Cerebellar nuclear complex (tissue), 1 donor: ENCODE data around the gene WFDC2.

ENCODE experiments used
- DNase-seq, 2 experiments: peaks; one replicate each; lab custom pipeline; 2025; lab: John Stamatoyannopoulos, UW

WFDC2 gene

DNA sequence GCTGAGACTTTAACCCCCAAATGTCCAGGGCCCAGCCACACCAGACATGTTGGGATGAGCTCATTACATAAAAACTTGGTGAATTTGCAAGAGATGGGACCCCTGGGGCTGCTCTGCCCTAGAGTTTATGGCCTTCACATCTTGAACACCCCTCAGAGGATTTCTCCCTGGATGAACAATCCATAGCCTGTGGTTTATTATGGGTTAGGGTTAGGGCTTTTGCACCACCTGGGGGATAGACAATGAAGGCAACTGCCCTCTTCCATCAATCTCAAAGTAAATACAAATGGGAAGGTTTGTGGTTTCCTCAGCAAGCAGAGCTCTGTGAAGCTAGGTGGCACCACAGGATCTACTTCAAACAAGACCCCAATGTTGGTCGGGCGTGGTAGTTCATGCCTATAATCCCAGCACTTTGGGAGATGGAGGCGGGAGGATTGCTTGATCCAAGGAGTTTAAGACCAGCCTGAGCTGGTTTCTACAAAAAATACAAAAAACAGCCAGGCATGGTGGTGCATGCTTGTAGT is 28.5 kb downstream of the WFDC2 start:
- no peak for DNase-seq

DNA sequence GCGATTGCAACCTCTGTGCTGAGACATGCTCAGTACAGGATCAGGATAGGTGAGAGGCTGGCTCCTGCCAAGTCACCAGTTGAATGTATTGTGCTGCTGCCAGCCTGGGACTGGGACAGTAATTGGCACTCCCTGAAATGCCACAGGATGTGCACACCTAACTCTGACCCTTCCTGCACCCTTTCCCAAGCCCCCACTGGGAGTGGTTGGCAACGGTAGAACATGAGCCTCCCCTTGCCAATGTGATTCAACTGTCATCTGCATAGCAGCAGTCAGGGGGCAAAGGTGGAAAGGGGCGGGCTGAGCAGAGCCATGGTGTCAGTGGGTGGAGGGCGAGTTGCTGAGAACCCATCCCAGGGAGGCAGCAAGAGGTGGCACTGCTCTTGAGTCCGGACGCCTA is 30.5 kb downstream of the WFDC2 start:
- no peak for DNase-seq

DNA sequence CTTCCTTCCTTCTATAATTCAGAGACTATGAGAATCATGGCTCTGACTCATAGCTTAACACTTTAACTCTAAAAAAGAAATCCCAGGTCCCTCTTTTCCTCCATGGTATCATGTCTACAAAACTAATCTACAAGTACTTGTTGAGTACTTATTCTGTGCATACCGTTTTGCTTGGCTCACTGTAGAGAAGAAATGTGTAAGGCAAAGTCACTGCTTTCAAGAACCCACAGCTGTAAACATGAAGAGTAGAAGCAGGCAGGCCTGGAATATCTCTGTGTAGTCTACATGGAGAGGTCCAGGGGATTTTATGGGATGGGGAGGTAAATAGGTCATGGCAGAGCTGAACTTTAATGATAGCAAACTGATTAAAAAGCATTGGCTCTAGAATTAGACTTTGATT is 32.0 kb downstream of the WFDC2 start:
- no peak for DNase-seq

DNA sequence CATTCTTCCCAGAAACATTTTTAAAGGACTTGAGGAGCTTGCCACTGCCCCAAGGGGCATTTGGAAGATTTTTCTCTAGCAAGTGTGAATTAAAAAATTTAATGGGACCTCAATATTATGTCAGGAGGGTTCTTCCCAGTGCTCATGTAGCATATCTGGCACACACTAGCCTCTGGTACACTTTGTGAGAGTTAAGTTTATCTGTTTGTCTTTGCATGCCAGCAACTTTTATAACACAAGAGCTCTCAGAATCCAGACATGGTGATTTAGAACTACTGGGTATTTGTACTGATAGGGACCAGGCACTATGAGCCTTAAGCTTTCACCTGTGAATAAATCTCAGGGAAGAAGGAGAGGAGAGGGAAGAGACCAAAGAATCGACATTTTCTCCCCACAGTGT is 33.0 kb downstream of the WFDC2 start:
- DNase-seq, result no peak

DNA sequence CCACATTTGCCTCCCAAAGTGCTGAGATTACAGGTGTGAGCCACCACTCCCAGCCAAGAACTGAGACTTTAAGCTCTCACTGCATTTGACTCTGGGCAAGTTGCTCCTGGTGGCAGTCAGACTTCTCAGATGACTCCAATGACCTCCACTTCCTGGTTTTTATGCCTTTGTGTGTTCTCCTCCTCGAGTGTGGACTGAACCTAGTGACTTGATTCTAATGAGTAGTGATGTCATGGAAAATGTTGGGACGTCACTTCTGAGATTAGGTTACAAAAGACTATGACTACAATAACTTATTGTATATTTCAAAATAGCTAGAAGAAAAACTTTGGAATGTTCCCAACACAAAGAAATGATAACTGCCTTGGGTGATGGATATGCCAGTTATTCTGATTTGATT is 33.9 kb downstream of the WFDC2 start:
- no peak for DNase-seq

DNA sequence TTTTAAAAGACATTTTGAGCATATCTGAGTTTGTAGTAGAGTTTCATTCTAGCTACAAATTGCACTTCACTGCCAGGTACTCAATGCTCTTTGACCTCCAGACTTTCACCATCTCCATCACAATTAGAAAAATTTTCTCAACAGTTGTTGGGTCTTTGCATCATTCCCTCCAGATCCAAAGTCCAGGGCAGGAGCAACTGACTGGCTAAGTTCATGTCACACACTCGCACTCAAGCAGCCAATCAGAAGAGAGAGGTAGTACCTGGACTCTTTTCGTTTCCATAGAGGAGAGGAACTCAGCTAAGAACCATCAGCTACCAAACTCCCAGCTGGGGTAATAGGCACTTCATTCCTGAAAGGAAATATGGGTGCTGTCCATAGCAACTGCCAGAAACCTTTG is 36.8 kb downstream of the WFDC2 start:
- DNase-seq, result no peak

DNA sequence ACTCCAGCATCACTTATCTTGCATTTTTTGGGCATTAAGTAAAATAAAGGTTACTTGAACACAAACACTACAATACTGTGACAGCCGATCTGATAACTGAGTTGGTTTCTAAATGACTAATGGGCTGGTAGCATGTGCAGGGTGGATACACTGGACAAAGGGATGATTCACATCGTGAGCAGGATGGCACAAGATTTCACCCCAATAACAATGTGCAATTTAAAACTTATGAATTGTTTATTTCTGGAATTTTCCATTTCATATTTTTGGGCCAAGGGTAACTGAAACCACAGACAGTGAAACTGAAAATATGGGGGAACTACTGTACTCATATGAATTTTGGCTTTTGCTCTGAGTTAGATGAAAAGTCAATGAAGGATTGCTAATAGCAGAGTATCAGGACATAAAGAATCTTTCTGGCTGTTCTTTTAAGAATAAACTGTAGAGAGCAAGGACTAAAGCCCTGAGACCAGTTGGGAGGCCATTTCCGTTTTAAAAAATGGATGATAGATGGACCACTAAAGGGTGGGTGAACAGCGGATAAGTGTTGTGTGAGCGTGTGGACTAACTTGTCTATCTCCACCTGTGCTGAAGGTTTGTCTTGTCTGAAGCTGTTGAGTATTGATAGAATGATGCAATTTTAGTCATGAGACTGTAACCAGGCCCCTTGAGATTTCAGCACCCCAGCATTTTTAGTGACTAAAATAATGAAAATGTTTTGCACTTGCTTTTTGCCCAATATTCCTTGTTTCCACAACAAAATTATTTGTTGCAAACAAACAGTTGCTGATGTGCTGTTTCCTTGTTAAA is 37.7 kb downstream of the WFDC2 start:
- DNase-seq, result no peak

DNA sequence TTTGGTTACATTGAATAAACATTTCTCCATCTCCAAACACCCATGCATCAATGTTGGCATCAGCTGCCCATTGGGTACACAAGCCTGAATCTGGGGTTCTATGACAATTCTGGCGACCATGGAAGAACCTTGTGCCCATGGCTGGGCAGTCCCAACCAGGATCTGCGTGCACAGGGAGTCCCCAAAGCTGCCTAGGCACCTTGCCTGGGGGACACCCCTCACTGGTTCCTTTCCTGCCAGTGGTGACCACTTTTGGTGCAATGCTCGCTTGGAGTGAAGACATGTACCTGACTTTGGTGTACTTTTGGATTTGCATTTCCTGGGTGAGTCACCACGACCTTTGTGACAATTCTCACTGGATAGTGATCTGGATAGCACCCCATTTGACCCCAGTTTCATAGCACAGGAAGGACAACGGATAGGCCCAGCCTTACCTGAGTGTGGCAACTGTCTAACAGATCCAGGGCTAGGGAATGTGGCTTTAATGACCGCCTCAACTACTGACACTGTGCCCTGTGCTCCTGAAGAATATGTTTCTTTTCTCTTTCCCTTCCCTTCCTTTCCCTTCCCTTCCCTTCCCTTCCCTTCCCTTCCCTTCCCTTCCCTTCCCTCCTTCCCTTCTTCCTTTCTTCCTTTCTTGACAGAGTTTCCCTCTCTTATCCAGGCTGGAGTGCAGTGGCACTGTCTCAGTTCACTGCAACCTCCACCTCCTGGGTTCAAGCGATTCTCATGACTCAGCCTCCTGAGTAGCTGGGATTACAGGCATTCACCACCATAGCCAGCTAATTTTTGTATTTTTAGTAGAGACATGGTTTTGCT is 38.7 kb downstream of the WFDC2 start:
- DNase-seq, result no peak

DNA sequence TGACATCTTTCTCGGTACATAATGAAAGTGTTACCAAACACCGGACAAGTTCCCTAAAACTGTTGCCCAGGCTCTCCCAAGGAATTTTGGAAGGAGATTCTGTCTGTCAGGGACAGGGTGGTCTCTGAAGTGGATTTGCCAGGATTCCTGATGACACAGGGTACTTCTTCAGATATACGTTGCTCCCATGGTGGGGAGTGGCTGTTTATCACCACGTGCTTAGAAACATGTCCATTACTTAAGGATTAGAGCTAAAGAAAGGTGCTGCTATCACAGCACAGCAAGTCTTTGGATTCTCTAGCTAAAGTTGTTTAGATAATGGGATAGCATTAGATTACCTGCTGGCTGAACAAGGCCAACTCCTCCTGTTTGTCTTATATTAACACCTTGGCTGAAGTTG is 39.5 kb downstream of the WFDC2 start:
- DNase-seq, result no peak

DNA sequence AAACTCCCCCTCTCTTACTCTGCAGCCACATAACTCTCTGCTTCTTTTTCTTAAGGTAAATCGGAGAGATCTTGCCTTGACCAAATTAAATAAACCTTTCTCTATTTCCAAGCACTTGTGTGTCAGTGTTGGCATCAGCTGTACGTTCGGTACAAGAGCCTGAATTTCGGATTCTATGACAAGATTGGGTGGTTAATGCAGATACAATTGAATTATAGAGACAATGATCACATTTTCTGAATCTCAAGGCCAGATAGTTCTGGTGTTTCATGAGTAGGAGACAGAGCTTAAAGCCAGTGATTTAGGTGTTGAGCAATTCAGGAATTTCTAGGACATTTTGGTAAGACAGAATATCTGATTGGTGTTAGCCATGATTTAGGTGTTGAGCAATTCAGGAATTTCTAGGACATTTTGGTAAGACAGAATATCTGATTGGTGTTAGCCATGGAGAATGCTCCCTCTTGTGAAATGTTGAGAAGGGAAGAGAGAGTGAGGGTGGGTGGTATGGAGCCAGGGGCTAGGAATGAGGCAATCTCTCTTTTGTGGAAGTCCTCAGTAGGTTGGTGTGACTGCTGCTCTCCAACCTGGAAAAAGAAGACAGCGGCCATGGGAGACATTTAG is 40.8 kb downstream of the WFDC2 start:
- DNase-seq, result no peak

DNA sequence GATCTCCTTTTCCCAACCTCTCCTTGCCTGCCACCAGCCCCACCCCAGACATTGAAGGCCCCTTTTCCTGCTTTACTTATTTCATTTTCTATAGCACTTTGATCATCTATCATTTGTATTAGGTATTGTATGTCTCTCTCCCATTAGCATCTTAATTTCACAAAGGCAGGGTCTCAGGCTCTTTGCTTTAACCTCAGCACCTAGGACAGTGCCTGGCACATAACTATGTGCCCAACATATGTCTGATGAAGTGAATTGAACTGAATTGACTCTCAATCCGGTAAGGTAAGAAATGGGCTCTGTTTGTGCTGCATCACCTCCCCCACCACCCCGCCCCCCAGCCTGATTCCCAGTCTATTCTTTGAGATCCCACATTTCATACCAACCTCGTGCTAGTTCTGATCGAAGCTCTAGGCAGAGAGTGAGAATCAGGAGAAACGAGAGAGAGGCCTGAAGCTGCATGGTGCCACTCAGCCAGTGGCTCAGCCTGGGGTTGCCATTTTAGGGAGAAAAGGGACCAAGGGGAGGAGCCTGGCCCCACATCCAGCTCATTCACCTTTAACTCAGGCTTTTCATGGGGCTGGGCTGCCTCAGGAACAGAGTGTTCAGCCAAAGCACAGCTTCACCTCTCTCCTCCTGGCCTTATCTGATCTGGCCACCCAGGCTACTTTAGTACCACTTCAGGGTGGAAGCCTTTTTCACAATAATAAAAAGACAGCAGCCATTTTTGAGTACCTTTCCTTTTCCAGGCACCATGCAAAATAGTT is 45.8 kb downstream of the WFDC2 start, which contains the start of gene SPINT3:
Gene SPINT3 (minus strand): TSS at position 476 of the 767 bp plus-strand sequence. CDS start 14 bp downstream, at position 462.
- no peak for DNase-seq

DNA sequence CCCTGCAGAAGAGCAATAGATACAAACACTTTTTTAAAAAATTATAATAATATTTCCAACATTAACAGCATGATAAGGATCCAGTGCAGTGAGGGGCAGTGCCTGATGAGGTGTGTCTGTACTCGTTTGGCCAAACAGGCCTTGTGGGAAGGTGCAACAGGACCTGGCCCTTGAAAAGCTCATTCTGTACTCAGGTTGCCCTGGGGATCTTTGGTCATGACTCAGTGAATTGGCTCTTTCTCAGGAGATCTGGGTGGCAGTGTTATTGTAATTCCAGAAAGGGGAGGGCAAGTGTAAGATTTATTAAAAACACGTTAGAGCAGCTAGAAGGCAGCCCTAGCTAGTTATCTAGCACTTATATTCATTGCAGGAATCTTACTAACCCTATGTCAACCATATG is 48.7 kb downstream of the WFDC2 start:
- no peak for DNase-seq

DNA sequence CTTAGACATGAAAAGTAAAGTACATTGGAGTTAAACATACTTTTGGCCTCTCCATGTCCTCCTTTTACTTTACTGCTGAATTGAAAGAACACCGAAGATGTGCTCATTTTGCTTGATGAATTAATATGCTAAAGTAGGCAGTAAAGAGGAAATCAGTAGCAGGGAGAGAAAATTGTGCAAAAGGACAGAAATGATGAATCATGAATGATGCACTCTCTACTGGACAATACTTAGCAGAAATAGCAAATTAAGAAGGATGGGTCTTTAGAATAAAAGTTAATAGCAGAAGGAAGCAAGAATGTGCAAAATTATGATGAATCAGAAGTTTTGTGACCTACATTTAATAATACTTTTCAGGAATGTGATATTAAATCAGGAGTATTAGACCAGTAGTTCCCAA is 54.3 kb downstream of the WFDC2 start:
- DNase-seq, result no peak

DNA sequence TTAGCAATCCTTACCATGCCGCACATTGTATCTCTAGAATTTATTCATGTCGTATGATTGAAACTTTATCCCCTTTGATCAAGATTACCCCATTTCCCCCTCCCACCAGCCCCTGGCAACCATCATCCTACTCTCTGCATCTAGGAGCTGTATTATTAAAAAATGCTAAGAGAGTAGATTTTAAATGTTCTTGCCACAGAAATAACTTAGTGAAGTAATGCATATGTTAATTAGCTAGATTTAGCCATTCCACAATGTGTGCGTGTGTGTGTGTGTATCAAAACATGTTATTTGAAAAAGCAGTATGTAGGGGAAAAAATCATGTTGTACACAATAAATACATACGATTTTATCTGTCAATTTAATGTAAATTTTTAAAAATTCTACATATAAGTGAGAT is 57.7 kb downstream of the WFDC2 start:
- no peak for DNase-seq
